B cell (primary cell): ENCODE measurements around the gene F13A1. TPM values are rescaled to one million over a fixed set of nuclear protein-coding genes. Genes with fewer than 3 reads are reported as not detected.

Source experiments
- ATAC-seq: fragments of 200-7000 bp; cut with Tn5 transposase; one replicate; pipeline ENCODE4 v1.10.0; 2021; ENCODE audit warnings: low read depth, mild to moderate bottlenecking, moderate number of reproducible peaks, moderate library complexity
- CTCF ChIA-PET: fragments of 350-600 bp; sonication (Branson Sonifier 250); formaldehyde crosslinking; loops from one replicate; lab custom pipeline; 2021; ENCODE audit warnings: antibody characterized with exemption, inconsistent platforms; lab: Charles Lee
- POLR2A ChIA-PET: fragments of 350-600 bp; sonication (Branson Sonifier 250); formaldehyde crosslinking; loops from one replicate; lab custom pipeline; 2021; ENCODE audit warnings: antibody characterized with exemption; lab: Charles Lee
- DNase-seq: peaks from one replicate; pipeline ENCODE4 v3.0.0; 2013
- H2AFZ ChIP-seq: 2 replicates; pipeline ENCODE4 v1.6.1; 2012; ENCODE audit warnings: mild to moderate bottlenecking, low read depth, low read length; ENCODE audit not compliant: insufficient read depth, poor library complexity, severe bottlenecking
- H3K27ac ChIP-seq, 2 donors: 1 replicate in 1 of 2; 2 replicates in 1 of 2; pipeline ENCODE4 v1.5.1; 2012 to 2013; ENCODE audit warnings: low read length in 2 of 2, mild to moderate bottlenecking in 2 of 2, moderate library complexity in 1 of 2
- H3K27me3 ChIP-seq, 4 experiments: fragments of 200-600 bp in 1 of 4; sonication (generic) in 1 of 4; replicated peaks in 1 of 4; 1 replicate in 2 of 4; 2 replicates in 2 of 4; pipeline versions ENCODE4 v1.6.1 to v1.7.0; 2013 to 2016; ENCODE audit warnings: low read length in 3 of 4, mild to moderate bottlenecking in 2 of 4, mixed read lengths in 1 of 4, moderate library complexity in 1 of 4; ENCODE audit not compliant: insufficient read depth in 4 of 4, control insufficient read depth in 3 of 4; ENCODE audit errors: control extremely low read depth in 1 of 4
- H3K36me3 ChIP-seq, 2 experiments: replicated peaks in 1 of 2; 1 replicate in 1 of 2; 2 replicates in 1 of 2; pipeline versions ENCODE4 v1.6.1 to v1.7.1; 2013; ENCODE audit warnings: low read length in 1 of 2; ENCODE audit not compliant: insufficient read depth in 2 of 2, control insufficient read depth in 1 of 2; ENCODE audit errors: control extremely low read depth in 1 of 2, extremely low read depth in 1 of 2
- H3K4me1 ChIP-seq, 2 donors: fragments of 200-600 bp in 1 of 2; sonication (generic) in 1 of 2; 1 replicate in 1 of 2; 2 replicates in 1 of 2; pipeline versions ENCODE4 v1.5.1 to v1.6.1; 2013 to 2017; ENCODE audit warnings: low read length in 2 of 2; ENCODE audit not compliant: control insufficient read depth in 2 of 2, insufficient read depth in 2 of 2
- H3K4me2 ChIP-seq: replicated peaks from 2 replicates; pipeline ENCODE3; 2012; ENCODE audit warnings: mild to moderate bottlenecking, low read depth, low read length; ENCODE audit not compliant: poor library complexity, severe bottlenecking
- H3K4me3 ChIP-seq, 5 experiments: fragments of 200-600 bp in 1 of 5; sonication (generic) in 1 of 5; 1 replicate in 3 of 5; 2 replicates in 2 of 5; pipeline versions ENCODE4 v1.5.1 to v1.7.0; 2011 to 2016; ENCODE audit warnings: low read length in 4 of 5, mild to moderate bottlenecking in 4 of 5, low read depth in 2 of 5, control low read depth in 1 of 5, moderate library complexity in 1 of 5; ENCODE audit not compliant: insufficient read depth in 1 of 5; ENCODE audit errors: control extremely low read depth in 1 of 5, extremely low read depth in 1 of 5
- H3K79me2 ChIP-seq: fragments of 200-600 bp; sonication (generic); one replicate; pipeline ENCODE4 v1.6.0; 2016; ENCODE audit warnings: low read length; ENCODE audit not compliant: control insufficient read depth, insufficient read depth
- H3K9ac ChIP-seq: fragments of 200-600 bp; sonication (generic); 2 replicates; pipeline ENCODE4 v1.6.1; 2017; ENCODE audit warnings: mild to moderate bottlenecking, low read length, moderate library complexity
- H3K9me3 ChIP-seq, 3 donors: one replicate each; pipeline versions ENCODE4 v1.6.1 to v1.7.1; 2013; ENCODE audit warnings: low read length in 2 of 3; ENCODE audit not compliant: control insufficient read depth in 2 of 3, insufficient read depth in 1 of 3; ENCODE audit errors: control extremely low read depth in 1 of 3
- H4K20me1 ChIP-seq: 2 replicates; pipeline ENCODE4 v1.6.0; 2012; ENCODE audit warnings: mild to moderate bottlenecking, low read length; ENCODE audit not compliant: insufficient read depth, control insufficient read depth, poor library complexity, severe bottlenecking
- H3K27ac Mint-ChIP-seq: one replicate; pipeline ENCODE4 v1.8.0; 2021; ENCODE audit warnings: mixed read lengths
- H3K27me3 Mint-ChIP-seq: one replicate; pipeline ENCODE4 v1.8.0; 2021; ENCODE audit warnings: mixed read lengths
- H3K4me1 Mint-ChIP-seq: one replicate; pipeline ENCODE4 v1.8.0; 2021; ENCODE audit warnings: mixed read lengths
- H3K4me3 Mint-ChIP-seq: one replicate; pipeline ENCODE4 v1.8.0; 2021; ENCODE audit warnings: mixed read lengths
- H3K9me3 Mint-ChIP-seq: one replicate; pipeline ENCODE4 v1.8.0; 2022; ENCODE audit warnings: mixed read lengths; ENCODE audit not compliant: insufficient read depth
- EZH2 ChIP-seq: IDR thresholded peaks from 2 replicates; pipeline ENCODE4 v1.6.1; 2012; ENCODE audit warnings: borderline replicate concordance, low read depth, mild to moderate bottlenecking, moderate library complexity, low read length; ENCODE audit not compliant: insufficient read depth, poor library complexity, severe bottlenecking
- WGBS: methylation state at CpG from one replicate; pipeline ENCODE4 v1.1.5; 2013; ENCODE audit warnings: missing lambda C conversion rate; ENCODE audit not compliant: insufficient coverage; 5-methylcytosine and 5-hydroxymethylcytosine counted together
- intact Hi-C: fragments of 100-400 bp; cut with micrococcal nuclease; formaldehyde crosslinking; loops from one replicate; pipeline ENCODE4 v1.10.0; 2022
- polyA plus RNA-seq: library from polyadenylated mRNA; depleted of rRNA; stranded (reverse); fragments of >200 nt; gene quantifications from 2 replicates; pipeline ENCODE4 v1.2.3, GENCODE V29; 2012
- total RNA-seq, 2 donors: library from RNA; stranded (reverse); fragments of 120-200 nt in 1 of 2; gene quantifications; 1 replicate in 1 of 2; 2 replicates in 1 of 2; pipeline versions ENCODE4 v1.2.3 to v1.2.4, GENCODE V29; 2013 to 2022
- TF ChIP-seq, protein P1 (sequence below): fragments of 200-600 bp; IDR thresholded peaks from one replicate; pipeline ENCODE4 v1.8.0; 2022; ENCODE audit warnings: antibody characterized with exemption, mild to moderate bottlenecking

F13A1 gene
- total and polyA plus RNA-seq, 2 donors (not counting 1 experiment from before 2014, with no cell fraction given), result 0.43 to 2.0 TPM

DNA sequence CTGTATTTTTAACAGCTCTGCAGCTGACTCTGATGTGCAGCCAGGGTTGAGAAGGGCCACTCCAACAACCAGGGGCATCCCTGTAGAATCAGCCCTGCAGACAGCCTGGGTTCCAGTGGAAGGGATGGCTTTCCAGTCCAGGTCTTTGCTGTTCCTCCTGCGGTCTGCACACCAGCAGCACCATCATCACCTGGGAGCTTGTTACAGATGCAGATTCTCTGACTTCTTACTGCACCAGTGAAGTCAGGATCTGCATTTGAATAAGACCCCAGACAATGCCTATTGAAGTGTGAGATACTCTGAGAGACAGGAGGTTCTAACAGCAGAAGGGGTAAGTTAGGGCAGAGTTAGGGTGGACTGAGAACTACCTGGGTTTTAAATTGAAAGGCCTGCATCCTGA is 151.3 kb downstream of the F13A1 start:
- no peaks in the 10 kb centered on the region for H3K4me1 Mint-ChIP-seq
- H3K4me3 Mint-ChIP-seq, result no peak overlapping the region
- Histone ChIP-seq H2AFZ (no peak overlapping the region), H3K79me2 (no peaks in the 10 kb centered on the region), H3K9me3 (no peaks in the 10 kb centered on the region), H3K9ac (no peak overlapping the region), H3K27ac (no peak overlapping the region), H3K4me2 (no peak overlapping the region), H3K4me1 (no peaks in the 10 kb centered on the region), H3K27me3 (peaks cover 0 to 3% (median 0%) of the 10 kb centered on the region in 4 experiments), H4K20me1 (no peaks in the 10 kb centered on the region), H3K36me3 (no peaks in the 10 kb centered on the region), H3K4me3 (no peak overlapping the region)
- TF ChIP-seq EZH2, result no peak
- TF ChIP-seq, protein P1, sequence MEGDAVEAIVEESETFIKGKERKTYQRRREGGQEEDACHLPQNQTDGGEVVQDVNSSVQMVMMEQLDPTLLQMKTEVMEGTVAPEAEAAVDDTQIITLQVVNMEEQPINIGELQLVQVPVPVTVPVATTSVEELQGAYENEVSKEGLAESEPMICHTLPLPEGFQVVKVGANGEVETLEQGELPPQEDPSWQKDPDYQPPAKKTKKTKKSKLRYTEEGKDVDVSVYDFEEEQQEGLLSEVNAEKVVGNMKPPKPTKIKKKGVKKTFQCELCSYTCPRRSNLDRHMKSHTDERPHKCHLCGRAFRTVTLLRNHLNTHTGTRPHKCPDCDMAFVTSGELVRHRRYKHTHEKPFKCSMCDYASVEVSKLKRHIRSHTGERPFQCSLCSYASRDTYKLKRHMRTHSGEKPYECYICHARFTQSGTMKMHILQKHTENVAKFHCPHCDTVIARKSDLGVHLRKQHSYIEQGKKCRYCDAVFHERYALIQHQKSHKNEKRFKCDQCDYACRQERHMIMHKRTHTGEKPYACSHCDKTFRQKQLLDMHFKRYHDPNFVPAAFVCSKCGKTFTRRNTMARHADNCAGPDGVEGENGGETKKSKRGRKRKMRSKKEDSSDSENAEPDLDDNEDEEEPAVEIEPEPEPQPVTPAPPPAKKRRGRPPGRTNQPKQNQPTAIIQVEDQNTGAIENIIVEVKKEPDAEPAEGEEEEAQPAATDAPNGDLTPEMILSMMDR, result no peak
- H3K27ac Mint-ChIP-seq, result no peak overlapping the region
- CTCF ChIA-PET, result no interaction called here
- POLR2A ChIA-PET, result no interaction called here
- DNase-seq (no peak), ATAC-seq (no peak)
- no peaks in the 10 kb centered on the region for H3K9me3 Mint-ChIP-seq
- intact Hi-C loops, result no loop called here
- H3K27me3 Mint-ChIP-seq, result peaks cover 16% of the 10 kb centered on the region
- no CpG with 5 or more reads among the region's 1 CpG for WGBS

DNA sequence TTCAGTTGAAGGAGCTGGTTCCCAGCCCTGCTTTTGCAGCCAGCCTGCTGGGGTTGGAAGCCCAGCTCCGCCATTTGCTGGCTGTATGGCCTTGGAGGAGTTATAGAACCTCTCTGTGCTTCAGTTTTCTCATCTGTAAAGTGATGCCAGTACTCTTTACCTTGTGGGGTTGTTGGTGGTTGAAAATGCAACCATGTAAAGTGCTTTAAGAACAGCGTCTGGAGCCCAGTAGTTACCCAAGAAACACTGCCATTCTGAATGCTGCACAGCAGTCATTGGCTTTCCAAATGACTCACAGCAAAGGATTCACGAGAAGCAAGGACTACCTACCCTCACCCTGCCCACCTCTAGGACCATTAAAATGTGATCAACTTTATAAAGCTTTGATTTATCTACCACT is 154.4 kb downstream of the F13A1 start:
- Histone ChIP-seq H2AFZ (no peak overlapping the region), H3K27ac (no peak overlapping the region), H3K79me2 (no peaks in the 10 kb centered on the region), H3K4me2 (no peak overlapping the region), H3K9ac (no peak overlapping the region), H3K27me3 (peaks cover 0 to 3% (median 0%) of the 10 kb centered on the region in 4 experiments), H3K36me3 (no peaks in the 10 kb centered on the region), H3K9me3 (no peaks in the 10 kb centered on the region), H4K20me1 (no peaks in the 10 kb centered on the region), H3K4me3 (no peak overlapping the region), H3K4me1 (no peaks in the 10 kb centered on the region)
- ChIA-PET POLR2A (no interaction called here), CTCF (no interaction called here)
- intact Hi-C loops, result no loop called here
- WGBS, result 77% methylated on average over 3 of the region's 3 CpGs
- Mint-ChIP-seq H3K4me3 (no peak overlapping the region), H3K27me3 (peaks cover 9% of the 10 kb centered on the region), H3K9me3 (no peaks in the 10 kb centered on the region), H3K4me1 (no peaks in the 10 kb centered on the region), H3K27ac (no peak overlapping the region)
- no peak for TF ChIP-seq EZH2
- TF ChIP-seq, protein P1, result no peak
- no peak for DNase-seq
- no peak for ATAC-seq
